DOHH2 (cell line): ENCODE measurements around the gene OR14K1.
"Not testable (repeated sequence)": the region's sequence is repeated elsewhere in the genome, so short reads cannot be mapped to it uniquely, and the experiment has no call there.

Experiments used
- H3F3A ChIP-seq: fragments of 200-600 bp; sonication (generic), shearing (Covaris generic); 2 replicates; pipeline ENCODE4 v1.6.0; 2016; ENCODE audit warnings: antibody characterized with exemption, mild to moderate bottlenecking; ENCODE audit not compliant: control insufficient read depth, insufficient read depth
- H3K27ac ChIP-seq: fragments of 200-600 bp; sonication (generic); 2 replicates; pipeline ENCODE4 v1.5.1; 2014; ENCODE audit warnings: low read depth, mild to moderate bottlenecking, low read length, moderate library complexity
- H3K27me3 ChIP-seq: fragments of 200-600 bp; sonication (generic); 2 replicates; pipeline ENCODE4 v1.6.1; 2014; ENCODE audit warnings: mild to moderate bottlenecking, low read length, mixed read lengths; ENCODE audit not compliant: control insufficient read depth
- H3K36me3 ChIP-seq: fragments of 200-600 bp; sonication (generic); 2 replicates; pipeline ENCODE4 v1.6.1; 2014; ENCODE audit warnings: mild to moderate bottlenecking, low read length, moderate library complexity, mixed read lengths; ENCODE audit not compliant: control insufficient read depth
- H3K4me1 ChIP-seq: fragments of 200-600 bp; sonication (generic); 2 replicates; pipeline ENCODE4 v1.6.1; 2014; ENCODE audit warnings: mild to moderate bottlenecking, low read length, mixed read lengths; ENCODE audit not compliant: control insufficient read depth
- H3K4me2 ChIP-seq: fragments of 200-600 bp; sonication (generic); 2 replicates; pipeline ENCODE4 v1.6.0; 2014; ENCODE audit warnings: mild to moderate bottlenecking, low read length, moderate library complexity
- H3K4me3 ChIP-seq: fragments of 200-600 bp; sonication (generic); 2 replicates; pipeline ENCODE4 v1.5.1; 2014; ENCODE audit warnings: mild to moderate bottlenecking, low read length, mixed read lengths
- H3K79me2 ChIP-seq: fragments of 200-600 bp; sonication (generic); 2 replicates; pipeline ENCODE4 v1.6.1; 2014; ENCODE audit warnings: mild to moderate bottlenecking, low read length, mixed read lengths; ENCODE audit not compliant: control insufficient read depth
- H3K9me2 ChIP-seq: fragments of 200-600 bp; sonication (generic); replicated peaks from 2 replicates; pipeline ENCODE4 v1.6.1; 2014; ENCODE audit warnings: mild to moderate bottlenecking, low read length, mixed read lengths; ENCODE audit not compliant: control insufficient read depth
- H3K9me3 ChIP-seq: fragments of 200-600 bp; sonication (generic); 2 replicates; pipeline ENCODE4 v1.6.1; 2014; ENCODE audit warnings: antibody characterized with exemption, low read length, mixed read lengths; ENCODE audit not compliant: control insufficient read depth, insufficient read depth
- H4K20me1 ChIP-seq: fragments of 200-600 bp; sonication (generic); 2 replicates; pipeline ENCODE4 v1.6.0; 2014; ENCODE audit warnings: low read depth, mild to moderate bottlenecking, antibody characterized with exemption, low read length, moderate library complexity; ENCODE audit not compliant: control insufficient read depth, insufficient read depth
- CTCF ChIP-seq: fragments of 200-600 bp; sonication (generic); IDR thresholded peaks from one replicate; pipeline ENCODE4 v1.5.1; 2014; ENCODE audit warnings: antibody characterized with exemption, mild to moderate bottlenecking, low read depth, low read length; ENCODE audit not compliant: poor library complexity, severe bottlenecking
- EZH2phosphoT487 ChIP-seq: fragments of 200-600 bp; sonication (generic); IDR thresholded peaks from 2 replicates; pipeline ENCODE4 v1.6.1; 2017; ENCODE audit warnings: borderline replicate concordance, mild to moderate bottlenecking, antibody characterized with exemption, low read length, moderate library complexity, mixed read lengths

OR14K1 gene

GRCh38 chr1:247716546-247716945 is 21.9 kb upstream of the OR14K1 start, which contains the start of gene OR6F1:
TSS of gene OR6F1 (minus strand) at chr1:247716646. CDS start at chr1:247712755, 3,891 bp downstream.
- no peak within 1 kb of the TSS for H3K4me2 ChIP-seq
- no peaks in the 10 kb centered on the region for H3F3A ChIP-seq
- TF ChIP-seq CTCF (no peak), EZH2phosphoT487 (no peak)
- no peaks in the 10 kb centered on the region for H4K20me1 ChIP-seq
- no peaks in the 10 kb centered on the region; the same call in 1 of the 2 replicates for H3K9me3 ChIP-seq
- no peaks in the 10 kb centered on the region for H3K27me3 ChIP-seq
- no peaks in the 10 kb centered on the region for H3K79me2 ChIP-seq
- no peak within 1 kb of the TSS for H3K27ac ChIP-seq
- no peaks in the 10 kb centered on the region for H3K9me2 ChIP-seq
- H3K4me3 ChIP-seq: no peak within 1 kb of the TSS
- no peaks in the 10 kb centered on the region for H3K36me3 ChIP-seq
- H3K4me1 ChIP-seq: no peaks in the 10 kb centered on the region

GRCh38 chr1:247721222-247721621 is 17.2 kb upstream of the OR14K1 start:
- Histone ChIP-seq H3K4me2 (no peak overlapping the region), H3K27me3 (no peaks in the 10 kb centered on the region), H3K4me1 (no peaks in the 10 kb centered on the region), H3F3A (no peaks in the 10 kb centered on the region), H3K9me3 (no peaks in the 10 kb centered on the region; the same call in 1 of the 2 replicates), H4K20me1 (no peaks in the 10 kb centered on the region), H3K9me2 (no peaks in the 10 kb centered on the region), H3K4me3 (no peak overlapping the region), H3K27ac (no peak overlapping the region), H3K36me3 (no peaks in the 10 kb centered on the region), H3K79me2 (no peaks in the 10 kb centered on the region)
- no peak for TF ChIP-seq EZH2phosphoT487
- TF ChIP-seq CTCF: no peak

DNA sequence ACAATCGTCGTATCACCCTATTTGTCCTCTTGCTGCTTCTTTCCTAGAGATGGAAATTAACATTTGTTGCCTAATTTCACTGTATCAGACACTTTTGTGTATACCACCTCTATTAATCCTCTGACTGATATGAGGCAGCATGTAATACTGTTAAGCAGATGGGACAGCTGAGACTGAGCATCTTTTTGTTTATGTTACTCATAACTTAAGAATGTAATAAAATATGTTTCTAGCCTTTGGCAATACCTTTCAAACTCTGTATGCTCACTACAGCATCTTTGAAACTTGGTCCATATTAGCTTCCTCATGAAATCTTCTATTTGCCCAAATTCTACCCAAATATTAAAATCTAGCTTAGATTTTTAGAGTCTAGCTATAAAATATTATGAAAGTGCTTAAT is 2.3 kb downstream of the OR14K1 start:
- H3K36me3 ChIP-seq: no peaks in the 10 kb centered on the region
- H3K9me2 ChIP-seq: no peaks in the 10 kb centered on the region
- H3K27ac ChIP-seq: no peak overlapping the region
- H3K27me3 ChIP-seq: no peaks in the 10 kb centered on the region
- TF ChIP-seq EZH2phosphoT487: no peak
- no peak for TF ChIP-seq CTCF
- H4K20me1 ChIP-seq: no peaks in the 10 kb centered on the region
- no peak overlapping the region for H3K4me2 ChIP-seq
- no peaks in the 10 kb centered on the region for H3K9me3 ChIP-seq
- H3K79me2 ChIP-seq: no peaks in the 10 kb centered on the region
- H3F3A ChIP-seq: no peaks in the 10 kb centered on the region
- no peak overlapping the region for H3K4me3 ChIP-seq
- no peaks in the 10 kb centered on the region for H3K4me1 ChIP-seq

GRCh38 chr1:247741756-247742155 is 3.3 kb downstream of the OR14K1 start:
- no peak for TF ChIP-seq EZH2phosphoT487
- TF ChIP-seq CTCF: no peak
- Histone ChIP-seq H3K4me3 (no peak overlapping the region), H3K79me2 (no peaks in the 10 kb centered on the region), H3K27ac (no peak overlapping the region), H3K4me1 (no peaks in the 10 kb centered on the region), H3F3A (no peaks in the 10 kb centered on the region), H3K9me3 (no peaks in the 10 kb centered on the region), H3K27me3 (no peaks in the 10 kb centered on the region), H4K20me1 (no peaks in the 10 kb centered on the region), H3K4me2 (no peak overlapping the region), H3K36me3 (no peaks in the 10 kb centered on the region), H3K9me2 (no peaks in the 10 kb centered on the region)

DNA sequence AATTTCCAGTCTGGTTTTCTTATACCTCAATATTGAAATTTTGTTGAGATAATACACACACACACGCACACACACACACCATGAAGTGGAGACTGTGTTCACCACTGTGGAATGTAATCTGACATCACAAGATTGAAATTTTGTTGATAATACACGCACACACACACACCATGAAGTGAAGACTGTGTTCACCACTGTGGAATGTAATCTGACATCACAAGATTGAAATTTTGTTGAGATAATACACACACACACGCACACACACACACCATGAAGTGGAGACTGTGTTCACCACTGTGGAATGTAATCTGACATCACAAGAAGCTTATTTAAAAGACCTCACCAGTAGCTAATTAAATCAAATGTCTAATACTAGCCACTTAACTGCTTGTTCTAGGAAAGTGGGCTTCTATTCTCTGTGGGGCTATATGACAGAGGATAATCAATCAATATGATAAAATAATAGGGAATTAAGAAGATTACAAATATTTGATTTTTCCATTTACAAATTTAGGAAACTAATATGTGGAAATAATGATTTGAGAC is 3.9 kb downstream of the OR14K1 start:
- not testable (repeated sequence) for H3K79me2 ChIP-seq, H3K4me2 ChIP-seq, H3K27ac ChIP-seq, H4K20me1 ChIP-seq, H3K4me3 ChIP-seq, H3K4me1 ChIP-seq, H3K27me3 ChIP-seq, H3F3A ChIP-seq, H3K9me2 ChIP-seq, H3K9me3 ChIP-seq, H3K36me3 ChIP-seq
